Transverse colon (tissue), 4 donors: ENCODE data around the gene TOE1.

Experiments used
- CTCF ChIP-seq, 5 experiments: fragments of 200-600 bp in 3 of 5; fragments of 450-650 bp in 2 of 5; sonication (generic) in 3 of 5; IDR thresholded peaks; 1 replicate in 2 of 5; 2 replicates in 3 of 5; pipeline ENCODE4 v1.5.1; 2016 to 2017; ENCODE audit warnings: antibody characterized with exemption in 5 of 5, inconsistent platforms in 3 of 5, mild to moderate bottlenecking in 2 of 5, moderate library complexity in 1 of 5
- POLR2A ChIP-seq: fragments of 450-650 bp; IDR thresholded peaks from one replicate; pipeline ENCODE4 v1.6.1; 2016; ENCODE audit warnings: antibody characterized with exemption, mild to moderate bottlenecking, moderate library complexity
- POLR2AphosphoS5 ChIP-seq, 3 donors: sonication (generic); formaldehyde crosslinking; IDR thresholded peaks; one replicate each; pipeline ENCODE4 v1.6.1; 2016; ENCODE audit warnings: antibody characterized with exemption in 3 of 3

GRCh38 chr1:45373573-45373972 lies 33.6 kb downstream of the TOE1 start:
- TF ChIP-seq CTCF (IDR thresholded peaks at IDR 0.05) (no peak), POLR2A (no peak), POLR2AphosphoS5 (IDR thresholded peaks at IDR 0.05) (no peak)
